ENCODE results near the gene MTM1.

The MTM1 gene

DNA sequence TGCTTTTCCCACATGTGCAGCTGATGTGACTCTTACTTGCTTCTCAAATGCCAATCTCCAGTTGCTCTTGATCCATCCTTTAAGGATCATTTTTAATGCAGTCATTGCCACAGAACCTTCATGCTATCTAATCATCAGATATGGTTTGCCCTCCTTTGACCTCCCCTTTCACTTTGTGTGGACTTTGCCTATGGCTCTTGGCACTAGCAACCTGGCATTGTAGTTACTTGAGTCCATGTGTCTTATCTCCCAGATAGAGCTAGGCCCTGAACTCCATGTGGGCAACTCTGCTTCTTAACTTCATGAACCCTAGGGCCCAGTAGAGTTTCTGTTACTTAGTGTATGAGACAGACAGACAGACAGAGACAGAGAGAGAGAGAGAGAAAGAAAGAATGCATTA, 41.6 kb downstream of the MTM1 start:
- DNase-seq, result no peak

DNA sequence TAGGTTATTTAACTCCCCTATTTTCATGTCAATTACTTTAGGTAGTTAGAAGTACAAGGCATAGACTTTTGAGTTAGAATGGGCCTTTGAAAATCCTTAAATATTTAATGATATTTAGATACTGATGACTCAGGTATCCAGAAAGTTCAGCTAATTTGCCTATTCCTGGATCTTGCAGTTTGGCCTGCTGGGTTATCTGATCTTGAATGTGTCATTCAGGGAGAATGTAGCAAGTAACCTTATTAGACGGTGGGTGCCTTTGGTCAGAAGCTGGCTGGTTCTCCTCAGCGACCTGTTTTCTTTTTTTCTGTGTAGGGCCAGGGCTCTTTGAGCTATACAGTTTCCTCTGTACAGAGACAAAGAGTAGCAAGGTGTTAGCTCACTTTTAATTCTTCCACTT, 42.0 kb downstream of the MTM1 start:
- no peak for DNase-seq

DNA sequence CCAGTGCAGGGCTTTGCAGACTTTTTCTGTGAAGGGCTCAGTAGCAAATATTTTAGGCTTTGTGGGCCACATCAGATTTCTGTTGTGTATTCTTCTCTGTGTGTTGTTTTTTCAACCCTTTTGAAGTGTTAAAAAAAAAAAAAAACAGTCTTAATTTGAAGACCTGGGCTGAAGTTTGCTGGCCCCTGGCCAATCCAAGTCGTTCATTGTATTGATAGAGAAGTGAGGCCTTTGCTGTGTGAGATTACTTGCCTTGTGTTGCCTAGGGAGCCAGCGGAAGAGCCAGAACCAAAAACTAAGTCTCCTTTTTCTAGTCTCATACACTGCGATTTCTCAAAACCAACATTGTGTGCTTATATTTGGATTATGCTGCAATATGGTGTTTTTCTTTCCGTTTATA, 46.9 kb downstream of the MTM1 start:
- DNase-seq, result no peak

DNA sequence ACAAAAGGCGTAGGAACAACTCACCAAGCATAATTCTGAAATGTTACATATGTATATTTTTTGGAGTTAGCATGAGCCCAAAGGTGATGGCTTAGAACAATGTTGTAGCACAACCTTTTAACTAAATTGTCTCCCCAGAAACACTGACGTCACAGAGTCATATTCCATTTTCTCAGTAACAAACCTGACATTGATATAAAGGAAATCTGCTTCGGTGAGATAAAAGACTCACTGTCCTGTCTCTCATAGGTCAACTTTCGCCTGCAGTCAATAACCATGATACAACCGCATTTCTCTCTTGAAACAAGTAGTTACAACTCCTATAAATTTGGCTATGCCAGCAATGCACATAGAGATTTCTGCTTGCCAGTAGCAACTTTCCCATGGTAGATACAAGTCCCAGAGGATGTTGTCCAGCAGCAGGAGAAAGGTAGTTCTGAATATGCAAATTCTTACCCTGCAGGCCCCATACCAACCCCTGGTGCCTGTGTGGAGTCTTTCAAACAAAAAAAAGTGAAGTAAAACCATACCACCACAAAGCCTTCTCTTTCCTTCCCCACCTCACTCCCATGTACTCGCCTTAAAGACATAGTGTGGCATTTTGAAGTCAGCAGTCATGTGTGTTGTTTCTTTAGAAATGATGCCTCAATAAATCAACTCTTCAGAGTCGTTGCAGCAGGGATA, 47.9 kb downstream of the MTM1 start:
- DNase-seq, result no peak

DNA sequence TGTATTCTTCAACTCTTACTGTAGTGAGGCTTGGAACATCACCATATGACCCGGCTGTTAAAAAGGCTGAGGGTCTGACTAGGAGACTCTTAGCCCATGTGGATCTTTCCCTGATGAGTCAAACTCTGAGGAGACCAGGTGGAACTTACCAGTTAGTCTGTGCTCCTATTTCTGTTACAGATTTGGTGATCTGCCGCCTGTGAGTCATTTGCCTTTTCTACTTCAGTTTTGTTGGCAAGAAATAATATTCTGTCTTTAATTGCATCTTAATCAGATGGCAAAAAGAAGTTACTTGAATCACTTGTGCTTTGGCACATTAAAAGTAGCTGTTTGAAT, 48.4 kb downstream of the MTM1 start:
- DNase-seq, result no peak

DNA sequence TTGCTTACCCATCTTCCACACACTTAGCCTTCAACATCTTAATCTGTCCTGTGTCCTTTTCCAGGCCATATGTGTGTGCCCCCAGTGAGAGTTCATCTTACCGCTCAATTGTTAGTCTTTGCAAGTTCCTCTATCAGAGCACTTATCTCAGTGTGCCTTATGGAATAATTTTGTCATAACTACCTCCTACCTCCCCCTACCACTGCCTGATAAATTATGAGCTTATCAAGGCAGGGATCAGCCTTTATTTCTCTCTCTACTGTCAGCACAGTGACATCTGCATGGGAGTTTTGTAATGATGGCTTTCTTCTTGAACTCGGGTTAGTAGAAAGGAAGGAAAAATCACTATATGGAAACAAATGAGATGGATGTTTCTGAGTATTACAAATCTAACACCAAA, 53.2 kb downstream of the MTM1 start:
- no peak for DNase-seq

DNA sequence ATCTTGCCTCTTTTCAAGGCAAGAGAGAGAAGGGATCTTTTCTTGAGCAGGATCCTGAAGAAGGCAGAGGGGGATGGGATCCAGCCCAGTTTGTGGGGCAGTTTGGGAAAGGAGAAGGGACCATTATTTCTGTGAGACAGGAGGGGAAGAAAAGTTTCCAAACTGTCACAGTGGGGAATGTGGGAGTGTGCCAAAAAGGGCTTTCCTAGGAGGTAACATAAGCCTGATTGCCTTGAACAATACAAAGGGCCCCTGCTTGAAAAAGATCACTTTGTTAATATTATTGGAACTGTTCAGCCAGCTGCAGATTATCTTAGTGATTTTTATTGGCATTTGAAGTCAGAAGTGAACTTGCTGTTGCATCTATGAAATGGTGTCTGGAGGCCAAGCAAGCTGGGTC, 55.2 kb downstream of the MTM1 start:
- DNase-seq, result no peak

DNA sequence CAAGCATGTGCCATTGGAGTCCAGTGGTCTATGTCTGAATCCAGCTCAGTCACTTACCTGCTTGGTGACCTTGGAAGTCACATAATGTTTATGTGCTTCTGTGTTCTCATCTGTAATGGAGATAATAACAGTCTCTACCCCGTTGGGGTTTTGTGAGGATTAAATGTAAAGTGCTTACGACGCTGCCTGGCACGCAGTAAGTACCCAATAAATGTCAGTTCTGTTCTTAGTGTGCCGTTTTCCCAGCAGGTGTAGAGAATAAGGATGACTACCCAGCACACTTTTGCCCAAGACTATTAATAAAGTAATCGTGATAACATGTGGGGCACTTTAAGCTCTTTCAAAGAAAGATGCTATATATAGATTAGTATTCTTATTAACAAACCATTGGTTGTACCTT, 56.7 kb downstream of the MTM1 start:
- no peak for DNase-seq

DNA sequence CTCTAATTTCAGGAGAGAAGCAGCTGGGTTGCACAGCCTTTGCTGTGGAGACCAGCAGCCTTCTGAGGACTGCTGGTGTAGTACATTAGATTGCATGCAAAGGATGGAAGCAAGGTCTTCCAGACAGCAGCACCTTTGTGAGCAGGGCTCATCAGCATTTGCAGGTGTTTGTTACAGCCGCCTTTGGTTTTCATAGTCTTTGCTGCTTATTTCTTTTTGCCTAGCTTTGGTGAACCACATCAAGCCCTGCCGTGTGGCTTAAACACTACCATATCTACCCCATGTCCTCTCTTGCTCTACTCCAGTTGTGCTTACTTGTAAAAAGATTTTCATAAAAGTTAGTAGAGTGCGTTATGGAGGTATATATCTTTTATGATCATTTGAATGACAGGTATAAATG, 57.5 kb downstream of the MTM1 start:
- no peak for DNase-seq

DNA sequence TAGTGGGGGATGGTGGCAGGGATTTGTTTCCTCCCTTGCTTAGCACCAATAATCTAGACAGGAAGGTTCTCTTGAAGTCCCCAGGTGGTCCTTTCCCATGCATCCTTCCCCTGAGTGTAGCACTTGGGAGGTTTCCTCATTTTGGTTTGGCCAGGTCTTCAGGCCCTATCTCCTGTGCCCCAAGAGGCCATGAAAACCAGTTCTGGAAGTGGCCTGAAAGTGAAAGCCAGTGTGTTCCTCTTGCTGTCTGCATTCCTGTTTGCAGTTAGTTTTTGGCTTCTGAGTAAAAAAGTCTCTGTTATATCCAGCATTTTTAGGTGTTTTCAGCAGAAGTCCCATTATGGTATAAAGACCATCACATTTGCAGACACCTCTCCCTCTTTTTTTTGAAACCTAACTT, 59.5 kb downstream of the MTM1 start:
- no peak for DNase-seq

DNA sequence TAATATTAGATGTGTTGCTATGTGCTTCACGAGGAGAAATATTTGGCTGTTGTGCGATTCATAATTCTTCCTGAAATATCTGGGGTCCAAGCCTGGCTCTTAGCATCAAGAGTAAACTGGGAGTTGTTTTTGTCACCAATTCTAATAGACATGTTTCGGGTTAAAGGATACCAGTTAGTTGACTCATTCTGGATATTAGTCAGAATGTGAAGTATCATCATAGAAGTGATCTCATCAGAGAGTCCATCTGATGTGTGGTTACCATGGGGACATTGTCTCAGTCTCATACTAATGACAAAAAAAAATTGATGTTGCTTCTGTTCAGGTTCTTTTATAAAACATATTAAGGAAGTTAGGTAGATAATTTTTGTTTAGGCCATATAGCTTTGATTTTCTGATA, 67.5 kb downstream of the MTM1 start:
- no peak for DNase-seq

DNA sequence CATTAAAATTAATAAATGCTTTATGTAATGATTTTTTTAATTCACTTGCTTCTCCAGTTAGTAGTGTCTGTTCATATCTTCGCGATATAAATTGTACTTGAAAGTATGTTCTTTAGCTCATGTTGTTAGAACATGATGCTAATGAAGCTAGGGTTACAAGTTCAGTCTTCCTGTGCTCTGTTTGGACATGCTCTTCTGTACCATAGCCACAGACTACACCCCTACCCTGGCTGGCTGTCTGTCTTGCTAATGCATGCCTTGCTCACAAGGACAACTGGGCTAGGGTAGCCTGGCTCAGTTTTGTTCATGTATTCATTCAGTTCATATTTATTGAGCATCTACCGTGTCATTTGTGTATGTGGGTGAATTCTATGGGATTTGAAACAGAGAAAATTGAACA, 74.0 kb downstream of the MTM1 start:
- DNase-seq, result no peak

DNA sequence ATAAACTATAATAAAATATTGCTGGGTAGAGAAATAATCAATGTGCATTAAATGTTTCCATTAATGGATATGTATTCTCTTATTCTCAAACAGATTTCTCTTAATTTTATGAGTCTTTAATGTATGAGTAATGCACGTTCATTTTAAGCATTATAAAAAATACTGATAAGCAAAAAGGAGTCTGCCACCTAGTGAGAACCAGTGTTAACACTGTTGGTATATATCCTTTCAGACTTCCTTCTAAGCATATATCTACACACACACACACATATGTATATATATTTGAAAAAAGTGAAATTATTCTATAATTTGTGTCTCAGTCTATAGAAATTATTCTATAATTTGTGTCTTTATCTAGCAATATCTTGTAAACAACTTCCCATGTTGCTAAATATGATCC, 74.8 kb downstream of the MTM1 start:
- DNase-seq, result no peak

DNA sequence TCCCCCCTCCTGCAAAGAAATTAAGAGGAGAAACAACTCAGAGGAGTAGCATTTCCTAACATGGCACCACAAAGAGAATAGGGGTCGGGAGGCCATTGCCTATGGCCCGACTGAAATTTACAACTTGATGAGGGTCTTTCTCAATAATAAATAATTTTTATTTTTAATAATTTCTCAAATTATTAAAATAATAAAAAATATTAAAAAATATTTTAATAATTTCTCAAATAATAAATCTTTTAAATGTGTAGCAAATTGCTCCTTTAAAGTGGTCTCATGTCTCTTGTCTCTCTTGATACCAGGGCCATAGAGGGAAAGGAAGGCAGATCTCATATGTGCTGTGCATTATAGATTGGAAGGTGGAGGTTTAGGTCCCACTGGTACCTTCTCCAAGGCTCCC, 75.5 kb downstream of the MTM1 start:
- no peak for DNase-seq

DNA sequence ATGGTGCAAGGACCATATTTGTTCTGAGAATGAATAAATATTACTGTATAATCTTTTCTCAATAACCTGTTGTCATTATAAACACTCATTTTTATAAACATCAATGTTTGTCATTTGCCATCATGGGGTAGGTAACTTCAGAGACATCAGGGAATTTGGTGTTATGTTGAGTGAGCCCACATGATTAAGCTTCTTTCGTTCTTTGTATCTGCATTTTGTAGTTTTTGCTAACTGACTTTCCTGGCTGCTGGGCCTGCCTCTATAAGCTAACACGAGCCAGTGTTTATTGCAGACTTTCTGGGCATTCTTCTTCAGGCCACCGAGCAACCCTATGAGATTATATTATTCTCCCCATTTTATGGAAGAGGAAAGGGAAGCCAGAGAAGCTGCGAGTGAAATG, 76.0 kb downstream of the MTM1 start:
- DNase-seq, result no peak

DNA sequence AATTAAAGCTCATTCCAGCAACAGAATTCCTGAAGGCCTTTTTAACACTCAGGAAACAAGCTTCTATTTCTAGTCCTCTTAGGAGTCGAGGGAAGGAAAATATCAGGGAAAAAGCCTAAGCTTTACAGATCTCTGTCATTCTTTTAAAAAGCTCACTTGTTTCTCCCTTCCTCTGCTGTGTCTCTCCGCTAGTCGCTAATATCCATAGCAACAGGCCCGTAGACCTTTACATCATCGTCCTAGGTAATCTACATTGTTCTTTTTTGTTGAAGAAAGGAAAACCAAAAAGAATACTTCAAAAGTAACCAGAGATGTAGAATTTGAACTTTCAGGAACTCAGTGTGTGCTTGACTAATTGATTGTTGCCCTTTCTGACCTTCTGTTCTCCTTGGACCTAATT, 78.9 kb downstream of the MTM1 start:
- no peak for DNase-seq

DNA sequence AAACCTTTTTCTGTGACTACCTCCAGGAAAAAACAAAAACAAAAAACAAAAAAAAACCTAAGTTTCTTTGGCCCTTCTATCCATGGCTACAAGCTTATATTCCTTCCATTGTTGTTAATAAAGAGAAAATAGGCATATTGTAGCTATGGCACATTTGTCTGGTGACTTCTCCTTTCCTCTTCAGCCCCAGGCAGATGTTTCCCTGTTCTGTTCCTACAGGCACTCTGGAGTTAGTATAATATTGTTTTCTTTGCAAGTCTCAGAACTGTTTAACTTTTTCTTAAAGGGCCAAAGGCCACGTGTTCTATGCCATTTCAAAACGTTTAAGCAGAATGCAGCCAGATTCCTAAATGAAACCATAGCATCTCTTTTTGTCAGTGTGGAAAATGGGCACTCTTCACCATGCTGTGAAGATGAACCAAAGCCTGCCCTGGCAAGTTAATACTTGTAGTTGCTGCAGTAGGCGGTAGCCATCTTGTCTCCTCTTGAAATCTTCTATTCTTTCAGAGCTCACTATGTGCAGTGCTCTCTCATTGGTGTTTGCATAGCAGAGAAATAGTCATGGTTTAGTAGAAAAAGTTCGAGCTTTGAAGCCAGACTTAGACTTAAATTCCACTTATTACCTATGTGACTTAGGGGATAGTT, 80.0 kb downstream of the MTM1 start:
- no peak for DNase-seq

DNA sequence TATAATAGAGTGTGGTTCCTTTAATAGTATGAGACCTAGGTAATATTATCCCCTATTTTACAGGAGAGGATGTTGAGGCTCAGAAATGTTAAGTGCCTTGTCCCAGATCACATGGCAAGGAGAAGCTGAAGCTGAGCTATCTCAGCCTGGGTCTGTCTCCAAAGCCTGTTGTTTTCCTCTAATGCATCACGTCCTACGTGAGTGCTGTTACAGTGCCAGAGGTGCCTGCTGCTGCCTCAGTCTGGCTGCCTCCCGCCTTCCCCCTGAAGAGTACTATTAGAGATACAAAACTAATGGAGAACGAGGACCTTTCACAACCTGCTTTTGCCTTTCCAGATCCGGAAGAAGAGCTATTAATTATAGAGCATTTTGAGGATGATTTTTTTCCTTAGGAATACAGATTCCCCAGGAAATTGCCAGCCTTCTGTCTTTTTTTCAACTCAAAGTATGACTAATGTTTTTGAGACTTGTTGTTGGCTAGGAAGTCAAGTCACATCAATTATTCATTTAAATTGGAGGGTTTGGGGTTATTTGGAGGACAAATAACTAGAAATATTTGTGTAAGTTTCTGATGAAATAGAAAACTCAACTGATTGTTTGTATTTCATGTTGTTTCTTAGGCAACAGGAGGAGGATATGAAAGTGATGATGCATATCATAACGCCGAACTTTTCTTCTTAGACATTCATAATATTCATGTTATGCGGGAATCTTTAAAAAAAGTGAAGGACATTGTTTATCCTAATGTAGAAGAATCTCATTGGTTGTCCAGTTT, 80.9 kb downstream of the MTM1 start:
- DNase-seq, result no peak

DNA sequence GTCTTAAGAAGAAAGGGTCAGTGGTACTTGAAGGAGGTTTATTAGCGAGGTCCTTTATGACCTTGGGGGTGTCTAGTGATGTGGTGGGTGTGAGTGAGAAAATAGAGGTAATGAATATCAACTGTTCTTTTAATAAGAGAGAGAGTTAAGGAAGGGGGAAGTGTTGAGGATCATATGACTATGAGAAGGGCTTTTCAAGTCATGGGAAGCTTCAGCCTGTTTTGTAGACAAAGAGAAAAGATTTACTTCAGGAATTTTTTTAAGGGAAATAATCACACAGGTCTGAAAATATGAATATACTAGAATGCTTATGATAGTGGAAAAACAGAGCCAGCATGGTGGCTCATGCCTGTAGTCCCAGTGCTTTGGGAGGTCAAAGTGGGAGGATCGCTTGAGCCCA, 83.5 kb downstream of the MTM1 start:
- DNase-seq, result no peak

DNA sequence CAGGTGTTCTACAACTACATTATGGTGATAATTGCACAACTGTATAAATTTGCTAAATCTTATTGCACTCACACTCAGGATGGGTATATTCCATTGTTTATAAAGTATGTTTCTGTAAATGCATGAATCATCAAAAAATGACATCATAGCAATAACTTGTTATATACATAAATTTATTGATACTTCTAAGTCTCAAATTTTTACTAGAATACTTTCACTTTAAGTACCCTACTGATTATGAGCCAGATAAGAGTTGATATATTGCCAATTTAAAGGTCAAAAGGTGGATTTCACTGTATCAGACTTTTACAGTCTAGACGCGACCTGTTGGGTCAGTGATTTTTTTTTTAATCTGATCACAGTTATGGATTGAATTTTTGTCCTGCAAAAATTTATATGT, 87.4 kb downstream of the MTM1 start:
- DNase-seq, result no peak

DNA sequence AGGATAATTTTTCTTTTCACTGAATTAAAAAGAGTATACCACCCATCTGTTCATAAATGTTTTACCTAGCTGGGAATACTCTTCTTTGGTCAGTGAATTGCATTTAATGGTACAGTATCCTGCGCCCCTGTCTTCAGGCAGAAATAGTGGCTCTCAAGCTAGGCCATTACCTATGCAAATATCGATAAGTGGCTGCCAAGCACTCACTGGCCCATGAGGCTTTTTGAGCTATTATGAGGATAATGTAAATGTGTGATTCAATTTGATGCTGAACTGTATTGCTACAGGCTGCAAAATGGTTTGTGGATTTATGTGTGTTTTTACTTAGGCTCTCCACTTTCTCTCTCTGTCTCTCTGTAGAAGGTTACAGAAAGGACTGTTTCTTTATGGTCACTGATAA, 94.7 kb downstream of the MTM1 start:
- DNase-seq, result no peak

DNA sequence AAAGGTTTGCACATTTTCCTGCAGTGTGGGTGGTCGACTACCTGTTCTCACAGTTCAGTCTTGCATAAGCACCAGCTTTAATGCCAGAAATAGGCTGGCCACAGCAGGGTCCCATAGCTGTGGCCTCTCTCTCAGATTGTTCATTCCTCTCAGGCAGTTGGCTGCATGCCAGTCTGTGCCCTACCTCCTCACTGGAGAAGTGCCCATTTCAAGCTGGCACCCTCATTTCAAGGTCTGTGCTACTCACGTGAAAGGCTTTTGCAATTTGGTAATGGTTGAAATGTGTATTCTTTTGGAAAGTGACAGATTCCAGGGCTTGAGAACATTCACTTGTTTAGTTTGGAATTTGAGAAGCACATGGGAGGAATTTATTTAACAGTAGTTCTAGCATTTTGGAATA, 95.9 kb downstream of the MTM1 start:
- DNase-seq, result no peak

DNA sequence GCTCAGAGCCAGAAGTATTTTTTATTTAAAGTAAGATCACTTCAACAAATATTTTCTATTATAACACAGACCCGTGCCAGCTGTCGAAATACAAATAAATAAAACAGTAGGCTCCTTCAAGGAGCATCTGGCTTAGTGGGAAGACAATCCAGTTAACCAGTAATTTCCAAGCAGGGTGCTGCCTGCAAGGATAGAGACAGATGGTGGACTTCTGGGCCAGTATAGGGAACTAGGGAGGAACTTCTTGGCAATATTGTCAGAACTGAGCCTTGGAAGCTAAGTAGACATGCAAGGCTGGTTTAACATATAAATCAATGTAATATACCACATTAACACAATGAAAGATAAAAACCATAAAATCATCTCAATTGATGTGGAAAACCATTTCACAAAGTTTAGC, 107.8 kb downstream of the MTM1 start:
- no peak for DNase-seq

DNA sequence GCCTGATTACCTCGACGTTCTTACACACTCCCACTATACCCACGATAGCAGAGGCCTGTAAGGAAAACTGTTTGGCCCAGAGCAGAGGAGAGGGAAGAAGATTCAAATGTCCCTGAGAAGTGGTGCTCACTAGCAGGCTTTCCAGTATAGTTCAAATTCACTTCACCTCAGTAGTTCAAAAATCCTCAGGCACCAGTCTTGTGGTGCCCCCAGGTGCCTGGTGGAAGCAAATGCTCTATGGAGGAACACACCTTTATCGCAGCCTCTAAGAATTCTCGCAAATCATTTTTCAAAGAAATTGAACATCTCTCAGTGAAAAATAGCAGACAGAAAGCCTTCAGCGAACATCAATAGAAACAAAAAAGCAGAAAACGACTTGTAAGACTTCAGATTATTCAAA, 112.6 kb downstream of the MTM1 start:
- DNase-seq, result no peak

DNA sequence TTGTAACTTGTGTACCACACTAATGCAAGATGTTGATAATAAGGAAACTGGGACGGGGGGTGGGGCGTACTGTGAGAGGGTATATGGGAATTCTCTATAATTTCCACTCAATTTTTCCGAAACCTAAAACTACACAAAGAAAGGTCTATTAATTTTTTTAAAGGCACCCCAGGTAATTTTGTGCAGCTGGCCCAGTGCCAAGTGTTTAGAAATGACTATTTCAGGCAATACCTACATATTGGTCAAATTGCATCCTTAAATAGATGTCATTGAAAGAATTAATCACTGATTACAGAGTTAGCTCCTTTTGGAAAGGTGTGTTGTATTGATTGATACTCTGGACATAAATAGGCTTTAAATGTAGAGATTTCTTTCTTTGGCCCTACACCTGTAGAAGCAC, 114.7 kb downstream of the MTM1 start:
- no peak for DNase-seq

All from T-helper 9 cell (primary cell).